Islet precursor cell (in vitro differentiated cells): ENCODE data around the gene ZFPM1.

Source experiments
- DNase-seq: peaks from one replicate; pipeline ENCODE4 v3.0.0-alpha.2; 2018

ZFPM1 gene

GRCh38 chr16:88577166-88577565 lies 124.1 kb downstream of the ZFPM1 start:
- no peak for DNase-seq

GRCh38 chr16:88578446-88579313 lies 125.6 kb downstream of the ZFPM1 start:
- DNase-seq: no peak

- no peak for DNase-seq
These were observed 127.3 kb downstream of the ZFPM1 start for GRCh38 chr16:88580371-88580770.

GRCh38 chr16:88581033-88581432 lies 128.0 kb downstream of the ZFPM1 start:
- DNase-seq: no peak

DNA sequence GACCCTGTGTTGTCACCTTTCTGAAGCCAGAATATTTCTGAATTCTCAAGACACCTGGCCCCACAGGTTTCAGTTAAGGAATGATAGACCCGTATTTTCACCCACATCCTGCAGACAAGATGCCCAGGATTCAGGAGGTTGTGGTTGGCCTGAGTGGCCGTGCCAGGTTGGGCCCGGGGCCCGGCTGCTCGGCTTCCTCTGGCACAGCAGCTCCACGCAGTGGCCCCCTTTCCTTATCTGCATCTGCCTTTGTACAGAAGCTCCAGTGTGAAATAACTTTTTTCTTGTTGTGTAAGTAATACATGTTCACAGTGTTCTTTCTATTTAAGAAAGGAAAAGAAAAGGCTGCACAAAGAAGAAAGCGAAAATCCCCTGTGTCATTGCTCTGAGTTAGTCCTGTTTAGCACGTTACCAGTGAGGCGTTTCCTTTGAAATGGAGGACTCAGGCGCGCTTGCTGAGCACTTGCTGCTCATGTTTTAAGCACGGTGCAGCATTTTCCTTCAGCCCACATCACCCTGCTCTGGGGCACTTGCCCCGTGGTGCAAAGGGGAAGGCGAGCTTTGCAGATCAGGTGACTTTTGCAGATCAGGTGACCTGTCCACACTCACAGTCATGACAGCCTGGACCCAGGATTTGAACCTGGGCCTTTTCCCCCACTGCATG lies 130.0 kb downstream of the ZFPM1 start:
- DNase-seq: no peak

DNA sequence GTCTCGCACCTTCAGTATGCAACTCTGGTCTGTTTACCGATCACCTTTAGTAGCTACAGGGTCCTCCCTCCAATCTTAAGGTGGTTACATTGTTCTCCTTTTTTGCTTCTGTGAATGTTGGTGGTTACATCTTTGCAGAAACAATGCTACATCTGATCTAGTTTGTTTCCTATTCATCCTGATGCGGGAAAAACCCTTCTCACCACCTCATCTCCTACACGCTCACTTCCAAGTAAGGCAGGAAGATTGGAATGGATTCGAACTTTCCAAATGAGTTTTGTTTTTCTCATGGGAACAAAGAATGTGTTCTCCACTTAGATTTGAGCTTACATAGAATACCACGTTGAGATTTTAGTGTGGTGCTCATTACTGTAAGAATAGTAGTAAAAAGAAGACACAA lies 131.6 kb downstream of the ZFPM1 start:
- DNase-seq: no peak

DNA sequence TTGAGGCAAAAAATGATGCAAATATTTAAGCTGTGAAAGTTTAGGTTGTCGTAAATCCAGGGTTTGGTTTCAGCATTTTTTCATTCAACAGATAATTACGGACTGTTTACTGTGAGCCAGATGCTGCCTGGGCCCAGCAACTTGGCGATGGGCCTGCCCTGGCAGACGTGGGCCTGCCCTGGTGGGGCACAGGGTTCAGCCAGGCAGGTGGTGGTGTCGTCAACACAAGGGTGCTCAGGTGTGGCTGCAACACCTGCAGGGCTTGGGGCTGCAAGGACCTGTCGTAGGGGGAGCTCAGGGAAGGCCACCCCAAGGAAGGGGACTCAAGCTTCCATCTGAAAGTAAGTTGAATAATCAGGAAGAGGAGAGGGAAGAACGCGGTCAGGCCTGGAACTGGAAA lies 132.2 kb downstream of the ZFPM1 start:
- DNase-seq: no peak

GRCh38 chr16:88585927-88586581 lies 133.0 kb downstream of the ZFPM1 start:
- no peak for DNase-seq
